Renal cortex interstitium (tissue), 11 donors: ENCODE measurements around the gene INPP4A. TPM values are rescaled to one million over a fixed set of nuclear protein-coding genes. Genes with fewer than 3 reads are reported as not detected.

Source experiments
- DNase-seq, 11 donors: peaks; one replicate each; pipeline ENCODE4 v3.0.0-alpha.2; 2013; ENCODE audit warnings: low read depth in 9 of 11, low spot score in 4 of 11; ENCODE audit errors: extremely low read depth in 1 of 11
- polyA plus RNA-seq, 3 donors: library from polyadenylated mRNA; unstranded; fragments of 120-200 nt; gene quantifications; one replicate each; pipeline ENCODE4 v1.2.1, GENCODE V29; 2013; ENCODE audit not compliant: insufficient read length in 3 of 3

INPP4A gene
- polyA plus RNA-seq, 3 donors: 19.2 to 23.1 (median 21.5) TPM

GRCh38 chr2:98545591-98545990, 100.9 kb downstream of the INPP4A start:
- no peak for DNase-seq

GRCh38 chr2:98546186-98546585, 101.5 kb downstream of the INPP4A start:
- no peak for DNase-seq

- DNase-seq: no peak
These were observed 102.6 kb downstream of the INPP4A start for GRCh38 chr2:98547092-98547790.

- DNase-seq: no peak
These were observed 104.5 kb downstream of the INPP4A start for GRCh38 chr2:98548920-98549818.

- no peak for DNase-seq
These were observed 105.5 kb downstream of the INPP4A start for GRCh38 chr2:98550165-98550564.

- no peak for DNase-seq
These were observed 106.7 kb downstream of the INPP4A start for GRCh38 chr2:98551316-98551715.

- DNase-seq: no peak
These were observed 108.0 kb downstream of the INPP4A start for GRCh38 chr2:98552499-98553179.

- no peak for DNase-seq
These were observed 109.6 kb downstream of the INPP4A start for GRCh38 chr2:98554116-98554861.

- DNase-seq: peak in 10 of 11 donors; percentile 4 to 38 (median 18)
These were observed 111.0 kb downstream of the INPP4A start for GRCh38 chr2:98555696-98556095.

GRCh38 chr2:98556344-98557033, 111.8 kb downstream of the INPP4A start:
- no peak for DNase-seq

- DNase-seq: no peak
These were observed 114.3 kb downstream of the INPP4A start for GRCh38 chr2:98558852-98559530.

GRCh38 chr2:98559581-98559980, 114.9 kb downstream of the INPP4A start:
- DNase-seq: no peak

GRCh38 chr2:98560256-98560771, 115.7 kb downstream of the INPP4A start:
- no peak for DNase-seq

GRCh38 chr2:98561018-98561417, 116.4 kb downstream of the INPP4A start:
- DNase-seq: no peak

- no peak for DNase-seq
These were observed 117.4 kb downstream of the INPP4A start for GRCh38 chr2:98561902-98562695.

- DNase-seq: no peak
These were observed 118.7 kb downstream of the INPP4A start for GRCh38 chr2:98563394-98563793.

GRCh38 chr2:98564541-98565132, 120.0 kb downstream of the INPP4A start:
- DNase-seq: no peak
